Neural progenitor cell (in vitro differentiated cells): ENCODE results near the gene DYNLT2. TPM values are rescaled to one million over a fixed set of nuclear protein-coding genes. Genes with fewer than 3 reads are reported as not detected.
A peak's percentile ranks its signal among the peaks of the same experiment; 100 is the strongest.

Experiments
- DNase-seq: peaks from one replicate; pipeline ENCODE4 v3.0.0-alpha.2; 2016; ENCODE audit warnings: low spot score
- H2AFZ ChIP-seq: fragments of 200-600 bp; sonication (generic); replicated peaks from 2 replicates; pipeline ENCODE4 v1.6.1; 2016; ENCODE audit warnings: antibody characterized with exemption
- H3F3A ChIP-seq: fragments of 200-600 bp; sonication (generic); 2 replicates; pipeline ENCODE4 v1.6.1; 2016; ENCODE audit warnings: antibody characterized with exemption, low read depth
- H3K27ac ChIP-seq: fragments of 200-600 bp; sonication (generic); 2 replicates; pipeline ENCODE4 v1.5.1; 2016; ENCODE audit warnings: mild to moderate bottlenecking
- H3K27me3 ChIP-seq: fragments of 200-600 bp; sonication (generic); 2 replicates; pipeline ENCODE4 v1.6.1; 2016; ENCODE audit warnings: mild to moderate bottlenecking, moderate library complexity
- H3K36me3 ChIP-seq: fragments of 200-600 bp; sonication (generic); 2 replicates; pipeline ENCODE4 v1.5.1; 2016
- H3K4me1 ChIP-seq: fragments of 200-600 bp; sonication (generic); 2 replicates; pipeline ENCODE4 v1.6.1; 2016; ENCODE audit warnings: mixed run types
- H3K4me2 ChIP-seq: fragments of 200-600 bp; sonication (generic); 2 replicates; pipeline ENCODE4 v1.6.1; 2016
- H3K4me3 ChIP-seq: fragments of 200-600 bp; sonication (generic); 2 replicates; pipeline ENCODE4 v1.5.1; 2016
- H3K79me2 ChIP-seq: fragments of 200-600 bp; sonication (generic); 2 replicates; pipeline ENCODE4 v1.6.1; 2016; ENCODE audit warnings: low read depth
- H3K9ac ChIP-seq: fragments of 200-600 bp; sonication (generic); 2 replicates; pipeline ENCODE4 v1.6.1; 2016
- H3K9me3 ChIP-seq: fragments of 200-600 bp; sonication (generic); 2 replicates; pipeline ENCODE4 v1.5.1; 2016; ENCODE audit warnings: low read depth
- H4K20me1 ChIP-seq: fragments of 200-600 bp; sonication (generic); 2 replicates; pipeline ENCODE4 v1.6.1; 2016; ENCODE audit warnings: low read depth
- H3K27ac Mint-ChIP-seq: 3 replicates; pipeline ENCODE4 v1.8.0; 2021; ENCODE audit warnings: mixed read lengths
- H3K27me3 Mint-ChIP-seq: 2 replicates; pipeline ENCODE4 v1.8.0; 2022; ENCODE audit warnings: low read depth, mild to moderate bottlenecking, inconsistent platforms, moderate library complexity, mixed read lengths; ENCODE audit not compliant: insufficient read depth
- H3K36me3 Mint-ChIP-seq: 3 replicates; pipeline ENCODE4 v1.8.0; 2021; ENCODE audit warnings: mixed read lengths
- H3K4me1 Mint-ChIP-seq: 3 replicates; pipeline ENCODE4 v1.8.0; 2021; ENCODE audit warnings: mixed read lengths
- H3K4me3 Mint-ChIP-seq: 3 replicates; pipeline ENCODE4 v1.8.0; 2021; ENCODE audit warnings: mild to moderate bottlenecking, moderate library complexity, mixed read lengths
- H3K9me3 Mint-ChIP-seq: 3 replicates; pipeline ENCODE4 v1.8.0; 2020; ENCODE audit warnings: mixed read lengths
- CTCF ChIP-seq: fragments of 200-600 bp; sonication (generic); IDR thresholded peaks from 2 replicates; pipeline ENCODE4 v1.5.1; 2017; ENCODE audit warnings: antibody characterized with exemption, mild to moderate bottlenecking
- EZH2 ChIP-seq: fragments of 200-600 bp; sonication (generic); IDR thresholded peaks from 2 replicates; pipeline ENCODE4 v1.6.1; 2017; ENCODE audit warnings: antibody characterized with exemption, mild to moderate bottlenecking, moderate library complexity
- EZH2phosphoT487 ChIP-seq: fragments of 200-600 bp; sonication (generic); IDR thresholded peaks from 2 replicates; pipeline ENCODE4 v1.6.1; 2017; ENCODE audit warnings: antibody characterized with exemption
- total RNA-seq: library from RNA; depleted of rRNA; stranded (reverse); fragments of >200 nt; gene quantifications from 2 replicates; pipeline ENCODE4 v1.2.3, GENCODE V29; 2015; ENCODE audit warnings: low replicate concordance

Gene DYNLT2
- total RNA-seq, 1 donor from 2014 or later, result 4.7 TPM

- peak overlapping the region; percentile 78 for H3K4me3 Mint-ChIP-seq
- peaks cover 61% of the 10 kb centered on the region for H3K79me2 ChIP-seq
- peaks cover 47% of the 10 kb centered on the region for H4K20me1 ChIP-seq
- no peaks in the 10 kb centered on the region for H3K36me3 ChIP-seq
- H3K27ac ChIP-seq, result peak overlapping the region; percentile 98
- peaks cover 31% of the 10 kb centered on the region for H3K4me1 ChIP-seq
- peaks cover 31% of the 10 kb centered on the region for H3F3A ChIP-seq
- H3K9ac ChIP-seq, result no peak overlapping the region
- no peaks in the 10 kb centered on the region for H3K27me3 ChIP-seq
- no peak overlapping the region for H3K4me2 ChIP-seq
- peaks cover 11% of the 10 kb centered on the region for H3K27me3 Mint-ChIP-seq
- H3K9me3 Mint-ChIP-seq, result peaks cover 2% of the 10 kb centered on the region
- no peak overlapping the region for H2AFZ ChIP-seq
- no peaks in the 10 kb centered on the region for H3K36me3 Mint-ChIP-seq
- TF ChIP-seq CTCF (no peak), EZH2phosphoT487 (no peak), EZH2 (no peak)
- peak overlapping the region; percentile 42 for H3K4me3 ChIP-seq
- no peak overlapping the region for H3K27ac Mint-ChIP-seq
- H3K4me1 Mint-ChIP-seq, result peaks cover 34% of the 10 kb centered on the region
- no peaks in the 10 kb centered on the region for H3K9me3 ChIP-seq
- DNase-seq, result peak; percentile 89
Measured at GRCh38 chr6:169723991-169724493, 27.3 kb downstream of the DYNLT2 start.

GRCh38 chr6:169723200-169723909 lies 28.0 kb downstream of the DYNLT2 start:
- Mint-ChIP-seq H3K4me1 (peaks cover 34% of the 10 kb centered on the region), H3K27me3 (peaks cover 11% of the 10 kb centered on the region), H3K4me3 (peak overlapping the region; percentile 91), H3K36me3 (no peaks in the 10 kb centered on the region), H3K9me3 (peaks cover 2% of the 10 kb centered on the region), H3K27ac (peak overlapping the region; percentile 5)
- H3K9me3 ChIP-seq, result no peaks in the 10 kb centered on the region
- H3K9ac ChIP-seq, result peak overlapping the region; percentile 66
- H3K27ac ChIP-seq, result peak overlapping the region; percentile 7
- no peaks in the 10 kb centered on the region for H3K36me3 ChIP-seq
- peak overlapping the region; percentile 98 for H3K4me2 ChIP-seq
- H3K4me3 ChIP-seq, result peak overlapping the region; percentile 93
- no peaks in the 10 kb centered on the region for H3K27me3 ChIP-seq
- peak overlapping the region; percentile 3 for H2AFZ ChIP-seq
- H3K79me2 ChIP-seq, result peaks cover 68% of the 10 kb centered on the region
- peak; percentile 81 for DNase-seq
- peaks cover 52% of the 10 kb centered on the region for H4K20me1 ChIP-seq
- peaks cover 31% of the 10 kb centered on the region for H3K4me1 ChIP-seq
- TF ChIP-seq EZH2phosphoT487 (no peak), CTCF (no peak), EZH2 (no peak)
- peaks cover 31% of the 10 kb centered on the region for H3F3A ChIP-seq

GRCh38 chr6:169722362-169723199 lies 28.8 kb downstream of the DYNLT2 start:
- Histone ChIP-seq H3K9me3 (no peaks in the 10 kb centered on the region), H3K4me3 (peak overlapping the region; percentile 93), H3K27ac (no peak overlapping the region), H3K4me1 (peaks cover 31% of the 10 kb centered on the region), H3K9ac (peak overlapping the region; percentile 66), H4K20me1 (peaks cover 52% of the 10 kb centered on the region), H3K36me3 (peaks cover 7% of the 10 kb centered on the region), H3K79me2 (peaks cover 76% of the 10 kb centered on the region), H2AFZ (no peak overlapping the region), H3F3A (peaks cover 31% of the 10 kb centered on the region), H3K27me3 (no peaks in the 10 kb centered on the region), H3K4me2 (peak overlapping the region; percentile 98)
- Mint-ChIP-seq H3K36me3 (no peaks in the 10 kb centered on the region), H3K27ac (peak overlapping the region; percentile 5), H3K27me3 (peaks cover 11% of the 10 kb centered on the region), H3K4me1 (peaks cover 34% of the 10 kb centered on the region), H3K9me3 (peaks cover 2% of the 10 kb centered on the region), H3K4me3 (peak overlapping the region; percentile 91)
- TF ChIP-seq EZH2 (no peak), EZH2phosphoT487 (peak; percentile 11)
- peak; percentile 68 for DNase-seq
